AG10803 (cell line): ENCODE results near the gene TPRKB.
"Not testable (repeated sequence)": the region's sequence is repeated elsewhere in the genome, so short reads cannot be mapped to it uniquely, and the experiment has no call there.

Source experiments
- DNase-seq: peaks from one replicate; pipeline ENCODE4 v3.0.0; 2010; ENCODE audit warnings: low read depth
- H3K4me3 ChIP-seq: 2 replicates; pipeline ENCODE4 v1.5.1; 2011; ENCODE audit warnings: mild to moderate bottlenecking, low read length, control low read depth
- TF ChIP-seq, protein P1 (sequence below): conservative IDR thresholded peaks from 2 replicates; pipeline ENCODE4 v1.5.1; 2011; ENCODE audit warnings: mild to moderate bottlenecking, low read length, control low read depth, inconsistent platforms

Gene TPRKB

DNA sequence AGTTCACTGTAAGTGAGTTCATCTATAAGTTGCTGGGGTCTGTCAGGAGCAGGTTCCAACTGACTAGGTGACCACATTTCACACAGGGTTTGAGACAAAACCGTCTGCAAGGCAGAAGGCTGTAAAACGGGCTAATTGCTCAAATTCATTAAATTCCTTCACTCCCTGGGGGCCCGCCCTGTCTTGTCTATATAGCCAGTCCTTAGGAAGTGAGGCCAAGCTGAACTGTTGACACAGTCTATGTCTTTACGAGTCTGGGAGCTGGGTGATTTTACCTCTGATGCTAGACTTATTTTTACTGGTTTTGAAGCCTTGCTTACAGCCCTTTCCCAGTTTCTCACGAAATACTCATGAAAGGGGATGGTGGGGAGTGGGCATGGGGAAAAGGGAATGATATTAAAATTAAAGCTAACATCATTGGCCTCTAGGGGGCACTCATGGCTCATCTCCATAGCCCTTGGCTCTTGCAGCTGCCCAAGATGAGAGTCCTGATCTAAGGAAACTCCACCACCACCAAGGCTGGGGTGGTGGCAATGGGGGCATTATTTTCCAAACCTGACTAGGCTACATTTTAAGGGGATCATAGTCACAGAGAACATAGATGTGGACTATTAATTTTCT, 57.1 kb downstream of the TPRKB start:
- TF ChIP-seq, protein P1, sequence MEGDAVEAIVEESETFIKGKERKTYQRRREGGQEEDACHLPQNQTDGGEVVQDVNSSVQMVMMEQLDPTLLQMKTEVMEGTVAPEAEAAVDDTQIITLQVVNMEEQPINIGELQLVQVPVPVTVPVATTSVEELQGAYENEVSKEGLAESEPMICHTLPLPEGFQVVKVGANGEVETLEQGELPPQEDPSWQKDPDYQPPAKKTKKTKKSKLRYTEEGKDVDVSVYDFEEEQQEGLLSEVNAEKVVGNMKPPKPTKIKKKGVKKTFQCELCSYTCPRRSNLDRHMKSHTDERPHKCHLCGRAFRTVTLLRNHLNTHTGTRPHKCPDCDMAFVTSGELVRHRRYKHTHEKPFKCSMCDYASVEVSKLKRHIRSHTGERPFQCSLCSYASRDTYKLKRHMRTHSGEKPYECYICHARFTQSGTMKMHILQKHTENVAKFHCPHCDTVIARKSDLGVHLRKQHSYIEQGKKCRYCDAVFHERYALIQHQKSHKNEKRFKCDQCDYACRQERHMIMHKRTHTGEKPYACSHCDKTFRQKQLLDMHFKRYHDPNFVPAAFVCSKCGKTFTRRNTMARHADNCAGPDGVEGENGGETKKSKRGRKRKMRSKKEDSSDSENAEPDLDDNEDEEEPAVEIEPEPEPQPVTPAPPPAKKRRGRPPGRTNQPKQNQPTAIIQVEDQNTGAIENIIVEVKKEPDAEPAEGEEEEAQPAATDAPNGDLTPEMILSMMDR = peak; percentile 42
- not testable (repeated sequence) for DNase-seq, H3K4me3 ChIP-seq
